Fibroblast of villous mesenchyme (primary cell): ENCODE data around the gene P3H4. TPM values are rescaled to one million over a fixed set of nuclear protein-coding genes. Genes with fewer than 3 reads are reported as not detected.

ENCODE experiments used
- DNase-seq: peaks from one replicate; pipeline ENCODE4 v3.0.0-alpha.2; 2010; ENCODE audit warnings: low read depth
- H3K4me3 ChIP-seq: 2 replicates; pipeline ENCODE4 v1.5.1; 2011; ENCODE audit warnings: low read depth, mild to moderate bottlenecking, low read length
- total RNA-seq: library from RNA; depleted of rRNA; stranded (reverse); fragments of >200 nt; gene quantifications from 2 replicates; pipeline ENCODE4 v1.2.3, GENCODE V29; 2012
- TF ChIP-seq, protein P1 (sequence below): IDR thresholded peaks from 2 replicates; pipeline ENCODE4 v1.5.1; 2012; ENCODE audit warnings: low read depth, mild to moderate bottlenecking, low read length; ENCODE audit not compliant: insufficient read depth

Gene P3H4
- total RNA-seq, 1 donor = 88.1 TPM

- TF ChIP-seq, protein P1, sequence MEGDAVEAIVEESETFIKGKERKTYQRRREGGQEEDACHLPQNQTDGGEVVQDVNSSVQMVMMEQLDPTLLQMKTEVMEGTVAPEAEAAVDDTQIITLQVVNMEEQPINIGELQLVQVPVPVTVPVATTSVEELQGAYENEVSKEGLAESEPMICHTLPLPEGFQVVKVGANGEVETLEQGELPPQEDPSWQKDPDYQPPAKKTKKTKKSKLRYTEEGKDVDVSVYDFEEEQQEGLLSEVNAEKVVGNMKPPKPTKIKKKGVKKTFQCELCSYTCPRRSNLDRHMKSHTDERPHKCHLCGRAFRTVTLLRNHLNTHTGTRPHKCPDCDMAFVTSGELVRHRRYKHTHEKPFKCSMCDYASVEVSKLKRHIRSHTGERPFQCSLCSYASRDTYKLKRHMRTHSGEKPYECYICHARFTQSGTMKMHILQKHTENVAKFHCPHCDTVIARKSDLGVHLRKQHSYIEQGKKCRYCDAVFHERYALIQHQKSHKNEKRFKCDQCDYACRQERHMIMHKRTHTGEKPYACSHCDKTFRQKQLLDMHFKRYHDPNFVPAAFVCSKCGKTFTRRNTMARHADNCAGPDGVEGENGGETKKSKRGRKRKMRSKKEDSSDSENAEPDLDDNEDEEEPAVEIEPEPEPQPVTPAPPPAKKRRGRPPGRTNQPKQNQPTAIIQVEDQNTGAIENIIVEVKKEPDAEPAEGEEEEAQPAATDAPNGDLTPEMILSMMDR = no peak
- DNase-seq = no peak
- no peak overlapping the region for H3K4me3 ChIP-seq
These were observed 39.1 kb downstream of the P3H4 start for GRCh38 chr17:41772586-41773189.

DNA sequence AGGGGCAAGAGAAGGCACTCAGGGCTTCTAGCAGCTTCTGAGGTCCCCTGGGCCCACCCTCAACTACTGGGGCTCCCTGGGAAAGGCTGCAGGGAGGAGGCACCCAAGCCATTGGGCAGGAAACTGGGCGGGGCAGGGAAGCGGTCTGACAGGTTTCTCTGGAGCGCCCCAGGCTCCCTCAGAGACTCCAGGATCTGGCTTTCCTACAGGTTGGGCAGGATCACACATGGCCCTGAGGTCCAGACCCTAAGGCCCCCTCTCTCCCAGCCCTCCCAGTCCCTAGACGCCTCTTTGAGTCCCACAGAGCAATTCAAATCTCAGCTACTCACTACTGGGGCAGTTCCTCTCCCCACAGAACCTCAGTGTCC lies 39.5 kb downstream of the P3H4 start:
- TF ChIP-seq, protein P1 = no peak
- DNase-seq = no peak
- no peak overlapping the region for H3K4me3 ChIP-seq

- TF ChIP-seq, protein P1 = no peak
- no peak for DNase-seq
- no peak overlapping the region for H3K4me3 ChIP-seq
These were observed 40.2 kb downstream of the P3H4 start for GRCh38 chr17:41771389-41772206.

DNA sequence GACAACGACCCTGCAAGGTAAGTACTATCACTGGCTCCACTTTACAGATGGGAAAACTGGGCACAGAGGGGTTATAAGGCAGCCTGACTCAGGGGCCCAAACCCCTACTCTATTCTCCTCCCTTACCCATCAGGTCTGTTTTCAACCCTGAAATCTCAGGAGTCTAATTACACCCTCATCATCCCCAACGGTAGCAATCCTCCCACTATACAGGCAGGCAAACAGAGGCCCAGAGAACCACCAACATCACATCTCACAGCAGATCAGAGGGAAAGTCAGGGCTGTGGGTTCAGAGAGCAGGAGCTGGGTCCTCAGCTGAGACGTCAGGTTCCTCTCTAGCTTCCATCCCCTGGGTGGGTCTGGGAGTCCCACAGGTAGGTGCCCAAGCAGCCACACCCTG lies 41.8 kb downstream of the P3H4 start:
- no peak overlapping the region for H3K4me3 ChIP-seq
- no peak for DNase-seq
- TF ChIP-seq, protein P1 = no peak

DNA sequence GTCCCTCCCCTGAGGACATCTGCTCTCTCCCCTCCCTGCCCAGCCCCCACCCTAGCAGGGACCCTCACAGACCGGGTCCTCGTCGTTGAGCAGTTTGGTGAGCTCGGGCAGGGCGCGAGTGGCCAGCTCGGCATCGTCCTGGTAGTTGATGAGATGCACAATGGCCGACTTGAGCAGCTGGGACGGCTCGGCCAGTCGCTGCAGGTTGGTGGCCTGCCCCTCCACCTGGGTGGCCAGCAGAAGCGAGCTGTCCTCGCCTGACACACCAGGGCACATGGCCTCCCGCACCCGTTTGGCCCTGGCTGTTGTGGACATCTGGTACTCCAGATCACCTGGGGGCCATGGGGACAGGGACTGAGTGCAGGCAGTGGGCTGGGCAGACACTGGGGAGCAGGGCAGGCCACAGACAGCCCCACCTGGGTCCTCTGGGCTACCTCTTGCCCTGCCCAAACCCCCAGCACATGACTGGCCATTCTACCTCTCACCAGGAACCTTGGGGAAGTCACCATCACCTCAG lies 42.3 kb downstream of the P3H4 start:
- TF ChIP-seq, protein P1 = no peak
- no peak for DNase-seq
- H3K4me3 ChIP-seq = no peak overlapping the region

DNA sequence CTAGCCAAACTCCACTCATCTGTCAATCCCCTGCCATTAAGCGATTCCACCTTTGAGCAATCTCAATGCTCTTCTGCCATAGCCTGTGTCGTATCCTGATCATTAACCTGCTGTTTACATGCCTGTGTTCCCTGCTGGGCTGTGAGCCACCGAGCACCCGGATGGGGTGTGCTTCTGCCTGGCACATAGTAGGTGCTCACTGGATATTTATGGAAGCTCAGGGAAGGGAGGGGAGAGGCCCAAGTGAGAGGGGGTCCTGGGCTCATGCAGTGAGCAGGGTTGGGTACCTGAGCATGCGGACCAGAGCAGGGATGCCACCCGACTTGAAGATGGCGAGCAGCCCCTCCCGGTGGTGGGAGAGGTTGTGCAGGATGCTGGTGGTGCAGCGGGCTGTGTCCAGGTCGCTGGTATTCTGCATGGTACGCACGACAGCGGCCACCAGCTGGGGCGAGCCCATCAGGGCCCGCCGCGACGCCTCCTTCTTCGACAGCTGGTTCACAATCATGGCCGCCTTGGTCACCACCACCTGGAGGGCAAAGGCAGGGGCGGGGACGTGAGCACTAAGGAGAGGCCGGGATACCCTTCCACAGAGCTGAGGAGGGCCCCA lies 43.0 kb downstream of the P3H4 start:
- H3K4me3 ChIP-seq = no peak overlapping the region
- TF ChIP-seq, protein P1 = no peak
- DNase-seq = no peak
